ENCODE results near the gene ADCK2. TPM values are rescaled to one million over a fixed set of nuclear protein-coding genes. Genes with fewer than 3 reads are reported as not detected.
"Not testable (repeated sequence)": the region's sequence is repeated elsewhere in the genome, so short reads cannot be mapped to it uniquely, and the experiment has no call there.

Gene ADCK2
- polyA plus RNA-seq, 1 of the 3 experiments (the other 2 are of a cell fraction), result 19.0 TPM

DNA sequence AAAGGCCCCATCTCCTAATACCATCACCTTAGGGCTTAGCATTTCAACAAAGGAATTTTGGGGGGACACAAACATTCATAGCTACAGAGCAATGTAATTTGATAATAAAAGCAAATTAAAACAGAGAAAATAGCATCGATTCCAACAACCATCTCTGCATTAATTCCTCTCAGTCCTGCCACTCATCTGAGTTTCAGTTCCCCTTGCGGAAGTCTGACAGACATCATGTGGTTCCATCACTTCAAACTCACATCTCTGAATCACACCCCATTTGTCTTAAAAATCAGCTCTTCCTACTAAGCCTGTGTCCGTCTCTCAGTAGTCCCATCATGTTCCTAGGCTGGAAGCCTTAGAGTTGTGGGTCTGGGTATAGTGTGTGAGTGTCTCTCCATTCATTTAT is 3.6 kb downstream of the ADCK2 start:
- Histone ChIP-seq H3K4me2 (no peak overlapping the region), H4K20me1 (ENCODE audit: insufficient read depth) (no peaks in the 10 kb centered on the region), H3F3A (replicated peaks; ENCODE audit: insufficient read depth) (no peaks in the 10 kb centered on the region), H3K79me2 (ENCODE audit: insufficient read depth) (no peaks in the 10 kb centered on the region), H3K4me1 (ENCODE audit: control insufficient read depth in 1 of 2, insufficient read depth in 2 of 2, low read depth in 1 of 2, low read length in 1 of 2) (peaks cover 7 to 20% of the 10 kb centered on the region in 2 experiments; a peak in 2 of 4 replicates), H3K36me3 (replicated peaks in 1 of 2; ENCODE audit: control insufficient read depth in 1 of 2, insufficient read depth in 2 of 2, low read length in 1 of 2) (peaks cover 0 to 7% of the 10 kb centered on the region in 2 experiments), H3K4me3 (ENCODE audit: low read depth in 2 of 2, low read length in 1 of 2) (no peak overlapping the region), H3K27me3 (ENCODE audit: insufficient read depth) (no peaks in the 10 kb centered on the region), H3K9me3 (no peaks in the 10 kb centered on the region), H3K27ac (ENCODE audit: low read depth in 2 of 2, low read length in 1 of 2) (no peak overlapping the region), H3K9me2 (no peaks in the 10 kb centered on the region), H3K9ac (no peak overlapping the region), H2AFZ (ENCODE audit: low read depth) (no peak overlapping the region)
- no peak for DNase-seq
- WGBS (ENCODE audit: low lambda C conversion rate), result 83% methylated on average over 3 of the region's 3 CpGs
- no peak for TF ChIP-seq JUND (IDR thresholded peaks at IDR 0.05)
- TF ChIP-seq, protein P1, sequence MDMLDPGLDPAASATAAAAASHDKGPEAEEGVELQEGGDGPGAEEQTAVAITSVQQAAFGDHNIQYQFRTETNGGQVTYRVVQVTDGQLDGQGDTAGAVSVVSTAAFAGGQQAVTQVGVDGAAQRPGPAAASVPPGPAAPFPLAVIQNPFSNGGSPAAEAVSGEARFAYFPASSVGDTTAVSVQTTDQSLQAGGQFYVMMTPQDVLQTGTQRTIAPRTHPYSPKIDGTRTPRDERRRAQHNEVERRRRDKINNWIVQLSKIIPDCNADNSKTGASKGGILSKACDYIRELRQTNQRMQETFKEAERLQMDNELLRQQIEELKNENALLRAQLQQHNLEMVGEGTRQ (IDR thresholded peaks at IDR 0.05; ENCODE audit: borderline replicate concordance, low read depth, low read length), result no peak
- TF ChIP-seq EP300 (IDR thresholded peaks at IDR 0.05; ENCODE audit: borderline replicate concordance in 1 of 2, low read depth in 1 of 2, low read length in 1 of 2), result no peak
- no peak for TF ChIP-seq YY1 (IDR thresholded peaks at IDR 0.05; ENCODE audit: low read depth)
- ChIA-PET POLR2A (no interaction called here), CTCF (interaction anchor here (0.8 to 4.5 kb wide), 6 partner anchors 13 to 585 kb away, joined by 3 to 45 read pairs (median 5); partner anchors contain the start of gene MRPS33)

DNA sequence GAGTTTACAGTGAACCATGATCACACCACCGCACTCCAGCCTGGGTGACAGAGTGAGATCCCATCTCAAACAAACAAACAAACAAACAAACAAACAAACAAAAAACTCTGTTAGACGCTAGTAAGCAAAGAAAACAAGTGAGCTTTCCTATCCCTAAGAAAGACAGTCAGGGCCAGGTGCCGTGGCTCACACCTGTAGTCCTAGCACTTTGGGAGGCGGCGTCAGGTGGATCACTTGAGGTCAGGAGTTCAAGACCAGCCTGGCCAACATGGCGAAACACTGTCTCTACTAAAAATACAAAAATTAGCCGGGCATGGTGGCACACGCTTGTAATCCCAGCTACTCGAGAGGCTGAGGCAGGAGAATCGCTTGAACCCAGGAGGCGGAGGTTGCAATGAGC is 4.2 kb downstream of the ADCK2 start:
- H3K79me2 ChIP-seq (ENCODE audit: insufficient read depth), result not testable (repeated sequence)

DNA sequence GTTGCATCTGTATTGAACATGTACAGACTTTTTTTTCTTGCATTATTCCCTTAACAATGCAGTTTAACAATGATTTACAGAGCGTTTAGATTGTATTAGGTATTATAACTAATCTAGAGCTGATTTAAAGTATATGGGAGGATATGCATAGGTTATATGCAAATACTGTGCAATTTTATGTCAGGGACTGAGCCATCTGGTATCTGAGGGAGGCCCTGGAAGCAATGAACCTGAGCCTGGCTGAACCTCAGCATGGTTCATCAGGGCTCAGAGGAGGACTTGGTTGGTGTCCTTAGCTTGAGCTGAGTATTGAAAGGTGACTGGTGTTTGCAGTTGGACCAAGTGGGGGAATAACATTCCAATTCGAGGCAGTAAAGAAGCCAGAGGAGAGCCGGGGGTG is 4.8 kb downstream of the ADCK2 start:
- Histone ChIP-seq H3K9me2 (no peaks in the 10 kb centered on the region), H3K79me2 (ENCODE audit: insufficient read depth) (no peaks in the 10 kb centered on the region), H3K4me2 (no peak overlapping the region), H4K20me1 (ENCODE audit: insufficient read depth) (no peaks in the 10 kb centered on the region), H3K36me3 (replicated peaks in 1 of 2; ENCODE audit: control insufficient read depth in 1 of 2, insufficient read depth in 2 of 2, low read length in 1 of 2) (peaks cover 0 to 10% of the 10 kb centered on the region in 2 experiments), H3F3A (replicated peaks; ENCODE audit: insufficient read depth) (no peaks in the 10 kb centered on the region), H3K9me3 (no peaks in the 10 kb centered on the region), H3K9ac (no peak overlapping the region), H2AFZ (ENCODE audit: low read depth) (no peak overlapping the region), H3K27me3 (ENCODE audit: insufficient read depth) (no peaks in the 10 kb centered on the region), H3K4me3 (ENCODE audit: low read depth in 2 of 2, low read length in 1 of 2) (no peak overlapping the region), H3K27ac (ENCODE audit: low read depth in 2 of 2, low read length in 1 of 2) (no peak overlapping the region), H3K4me1 (ENCODE audit: control insufficient read depth in 1 of 2, insufficient read depth in 2 of 2, low read depth in 1 of 2, low read length in 1 of 2) (peaks cover 7 to 15% of the 10 kb centered on the region in 2 experiments; a peak in 2 of 4 replicates)
- DNase-seq, result no peak
- TF ChIP-seq, protein P2, sequence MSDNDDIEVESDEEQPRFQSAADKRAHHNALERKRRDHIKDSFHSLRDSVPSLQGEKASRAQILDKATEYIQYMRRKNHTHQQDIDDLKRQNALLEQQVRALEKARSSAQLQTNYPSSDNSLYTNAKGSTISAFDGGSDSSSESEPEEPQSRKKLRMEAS (IDR thresholded peaks at IDR 0.05; ENCODE audit: low read depth), result no peak
- TF ChIP-seq MEF2A (IDR thresholded peaks at IDR 0.05; ENCODE audit: borderline replicate concordance, low read depth) (no peak), JUND (IDR thresholded peaks at IDR 0.05) (no peak), CHD2 (IDR thresholded peaks at IDR 0.05; ENCODE audit: low read length, partially characterized antibody) (no peak), SIN3A (IDR thresholded peaks at IDR 0.05; ENCODE audit: borderline replicate concordance, low read depth, low read length) (no peak), NFIC (IDR thresholded peaks at IDR 0.05; ENCODE audit: borderline replicate concordance) (no peak), FOXJ3 (CRISPR knock-in tag; IDR thresholded peaks at IDR 0.05) (no peak), RFX5 (IDR thresholded peaks at IDR 0.05; ENCODE audit: low read length) (no peak), RAD21 (IDR thresholded peaks at IDR 0.05; ENCODE audit: low read length) (no peak), TCF12 (IDR thresholded peaks at IDR 0.05) (no peak)
- TF ChIP-seq, protein P1 (IDR thresholded peaks at IDR 0.05; ENCODE audit: borderline replicate concordance, low read depth, low read length), result no peak
- TF ChIP-seq, protein P3, sequence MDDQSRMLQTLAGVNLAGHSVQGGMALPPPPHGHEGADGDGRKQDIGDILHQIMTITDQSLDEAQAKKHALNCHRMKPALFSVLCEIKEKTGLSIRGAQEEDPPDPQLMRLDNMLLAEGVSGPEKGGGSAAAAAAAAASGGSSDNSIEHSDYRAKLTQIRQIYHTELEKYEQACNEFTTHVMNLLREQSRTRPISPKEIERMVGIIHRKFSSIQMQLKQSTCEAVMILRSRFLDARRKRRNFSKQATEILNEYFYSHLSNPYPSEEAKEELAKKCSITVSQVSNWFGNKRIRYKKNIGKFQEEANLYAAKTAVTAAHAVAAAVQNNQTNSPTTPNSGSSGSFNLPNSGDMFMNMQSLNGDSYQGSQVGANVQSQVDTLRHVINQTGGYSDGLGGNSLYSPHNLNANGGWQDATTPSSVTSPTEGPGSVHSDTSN (IDR thresholded peaks at IDR 0.05), result no peak
- POLR2A ChIA-PET, result no interaction called here
- CTCF ChIA-PET, result interaction anchor here (0.5 to 1.7 kb wide), 3 partner anchors 20 to 549 kb away, joined by 3 to 6 read pairs (median 4); no protein-coding TSS in a partner anchor
- whole genome bisulfite sequencing (ENCODE audit: low lambda C conversion rate), result 94% methylated on average over 3 of the region's 3 CpGs

More for the DNA sequence above, 4.2 kb downstream of the ADCK2 start:
- H3K9me3 ChIP-seq; H3K9me2 ChIP-seq; H3F3A ChIP-seq (replicated peaks; ENCODE audit: insufficient read depth); H3K36me3 ChIP-seq (replicated peaks in 1 of 2; ENCODE audit: control insufficient read depth in 1 of 2, insufficient read depth in 2 of 2, low read length in 1 of 2); H3K27ac ChIP-seq (ENCODE audit: low read depth in 2 of 2, low read length in 1 of 2); H4K20me1 ChIP-seq (ENCODE audit: insufficient read depth); H3K4me2 ChIP-seq; DNase-seq; H3K27me3 ChIP-seq (ENCODE audit: insufficient read depth); POLR2A ChIA-PET; H3K9ac ChIP-seq; H3K4me3 ChIP-seq (ENCODE audit: low read depth in 2 of 2, low read length in 1 of 2); H2AFZ ChIP-seq (ENCODE audit: low read depth): not testable (repeated sequence)
- 99% methylated on average over 11 of the region's 11 CpGs for WGBS (ENCODE audit: low lambda C conversion rate)
- CTCF ChIA-PET, result interaction anchor here (1.6 to 1.7 kb wide), 2 partner anchors 21 to 24 kb away, joined by 4 to 6 read pairs; no protein-coding TSS in a partner anchor
- H3K4me1 ChIP-seq (ENCODE audit: control insufficient read depth in 1 of 2, insufficient read depth in 2 of 2, low read depth in 1 of 2, low read length in 1 of 2), result peaks cover 7 to 19% of the 10 kb centered on the region in 2 experiments; a peak in 2 of 4 replicates

All from SK-N-SH (cell line).